ENCODE data around the gene RENBP.

RENBP gene

GRCh38 chrX:153934762-153935325 is 9.6 kb downstream of the RENBP start, which contains the start of gene NAA10:
Gene NAA10, minus strand, starts transcription at chrX:153935037. Its CDS starts 133 bp downstream, at chrX:153934904.
- DNase-seq = peak; percentile 62

GRCh38 chrX:153934148-153934761 is 10.2 kb downstream of the RENBP start:
- DNase-seq = no peak

GRCh38 chrX:153933748-153934147 is 10.7 kb downstream of the RENBP start:
- DNase-seq = no peak

GRCh38 chrX:153932220-153932915 is 12.1 kb downstream of the RENBP start:
- no peak for DNase-seq

- no peak for DNase-seq
These were observed 12.7 kb downstream of the RENBP start for GRCh38 chrX:153931748-153932147.

- DNase-seq = no peak
These were observed 13.3 kb downstream of the RENBP start for GRCh38 chrX:153931151-153931550.

- no peak for DNase-seq
These were observed 14.2 kb downstream of the RENBP start for GRCh38 chrX:153930011-153930910.

GRCh38 chrX:153929576-153929975 is 14.9 kb downstream of the RENBP start:
- no peak for DNase-seq

GRCh38 chrX:153928846-153929245 is 15.6 kb downstream of the RENBP start:
- DNase-seq = no peak

GRCh38 chrX:153927922-153928760 is 16.3 kb downstream of the RENBP start:
- DNase-seq = peak; percentile 80

- no peak for DNase-seq
These were observed 16.8 kb downstream of the RENBP start for GRCh38 chrX:153927672-153927921.

- DNase-seq = peak; percentile 61
These were observed 17.4 kb downstream of the RENBP start for GRCh38 chrX:153926858-153927671.

- no peak for DNase-seq
These were observed 17.9 kb downstream of the RENBP start for GRCh38 chrX:153926552-153926857.

- peak; percentile 47 for DNase-seq
These were observed 18.5 kb downstream of the RENBP start, which contains the start of gene ARHGAP4 for GRCh38 chrX:153925739-153926551. Gene ARHGAP4, minus strand, starts transcription at chrX:153926264. Its CDS starts 62 bp downstream, at chrX:153926202.

GRCh38 chrX:153925387-153925738 is 19.1 kb downstream of the RENBP start:
- no peak for DNase-seq

- no peak for DNase-seq
These were observed 20.1 kb downstream of the RENBP start for GRCh38 chrX:153924149-153924861.

- no peak for DNase-seq
These were observed 21.2 kb downstream of the RENBP start for GRCh38 chrX:153922932-153923857.
